Testis (tissue), 3 donors: ENCODE data around the gene MTM1. TPM values are rescaled to one million over a fixed set of nuclear protein-coding genes. Genes with fewer than 3 reads are reported as not detected.

Experiments used
- DNase-seq: peaks from one replicate; pipeline ENCODE4 v3.0.0-alpha.2; 2019
- H3K27ac ChIP-seq, 2 donors: fragments of 200-600 bp; sonication (generic); one replicate each; pipeline ENCODE4 v1.5.1; 2019
- H3K27me3 ChIP-seq: fragments of 200-600 bp; sonication (generic); one replicate; pipeline ENCODE4 v1.5.1; 2019
- H3K36me3 ChIP-seq: fragments of 200-600 bp; sonication (generic); one replicate; pipeline ENCODE4 v1.5.1; 2017; ENCODE audit warnings: low read depth; ENCODE audit errors: missing control alignments
- H3K4me1 ChIP-seq: fragments of 200-600 bp; sonication (generic); one replicate; pipeline ENCODE4 v1.5.1; 2019
- H3K4me3 ChIP-seq, 2 donors: fragments of 200-600 bp; sonication (generic); one replicate each; pipeline ENCODE4 v1.5.1; 2017 to 2019
- H3K9me3 ChIP-seq: fragments of 200-600 bp; sonication (generic); one replicate; pipeline ENCODE4 v1.5.1; 2017
- POLR2A ChIP-seq: fragments of 450-650 bp; IDR thresholded peaks from one replicate; pipeline ENCODE4 v1.6.1; 2017; ENCODE audit warnings: antibody characterized with exemption, mild to moderate bottlenecking, moderate library complexity
- WGBS, 2 donors: methylation state at CpG; one replicate each; pipeline ENCODE4 v1.1.5; 2018; 5-methylcytosine and 5-hydroxymethylcytosine counted together
- intact Hi-C: fragments of 100-400 bp; cut with DNase I; formaldehyde crosslinking; loops from one replicate; pipeline ENCODE4 v1.15.1; 2023; ENCODE audit warnings: low total_unique reads
- polyA plus RNA-seq: library from polyadenylated mRNA; stranded (reverse); fragments of 350-450 nt; fragmentation: Illumina TruSeq; extraction: RNeasy Lipid Tissue Mini Kit (QIAGEN cat#74804); gene quantifications from one replicate; pipeline ENCODE4 v1.2.3, GENCODE V29; 2014; ENCODE audit warnings: low read depth, low replicate concordance; ENCODE audit not compliant: insufficient read depth
- total RNA-seq, 2 donors: library from RNA; depleted of rRNA; stranded (reverse); fragments of >200 nt; gene quantifications; one replicate each; pipeline ENCODE4 v1.2.3, GENCODE V29; 2016
- TF ChIP-seq, protein P1 (sequence below), 3 experiments: fragments of 450-650 bp in 2 of 3; fragments of 200-600 bp in 1 of 3; sonication (generic) in 1 of 3; IDR thresholded peaks; one replicate each; pipeline ENCODE4 v1.5.1; 2016 to 2019; ENCODE audit warnings: antibody characterized with exemption in 3 of 3, mild to moderate bottlenecking in 2 of 3, moderate library complexity in 1 of 3

Gene MTM1
- total and polyA plus RNA-seq, 3 donors from 2014 or later = 20.0 to 38.5 (median 33.8) TPM

DNA sequence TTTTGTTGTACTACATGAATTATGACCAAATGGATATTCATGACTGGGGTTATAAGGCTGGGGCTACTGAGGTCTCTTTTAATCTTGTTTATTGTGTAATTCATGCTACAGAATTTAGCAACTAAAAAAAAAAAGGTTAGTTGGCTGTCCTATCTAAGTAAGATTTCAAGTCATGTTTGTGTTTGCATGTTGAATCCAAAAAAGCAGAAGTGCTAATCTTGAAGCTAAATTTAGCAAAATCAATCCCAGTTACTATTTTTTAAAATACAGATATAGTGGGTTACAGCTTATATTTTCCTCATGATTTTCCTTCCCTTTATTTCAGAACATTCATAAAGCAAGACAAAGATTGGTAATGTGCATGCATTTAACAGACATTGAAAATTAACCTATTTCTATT, 144.2 kb downstream of the MTM1 start:
- H3K9me3 ChIP-seq = no peaks in the 10 kb centered on the region
- no peak for DNase-seq
- H3K27me3 ChIP-seq = no peaks in the 10 kb centered on the region
- H3K27ac ChIP-seq = no peak overlapping the region
- H3K4me1 ChIP-seq = no peaks in the 10 kb centered on the region
- TF ChIP-seq, protein P1, sequence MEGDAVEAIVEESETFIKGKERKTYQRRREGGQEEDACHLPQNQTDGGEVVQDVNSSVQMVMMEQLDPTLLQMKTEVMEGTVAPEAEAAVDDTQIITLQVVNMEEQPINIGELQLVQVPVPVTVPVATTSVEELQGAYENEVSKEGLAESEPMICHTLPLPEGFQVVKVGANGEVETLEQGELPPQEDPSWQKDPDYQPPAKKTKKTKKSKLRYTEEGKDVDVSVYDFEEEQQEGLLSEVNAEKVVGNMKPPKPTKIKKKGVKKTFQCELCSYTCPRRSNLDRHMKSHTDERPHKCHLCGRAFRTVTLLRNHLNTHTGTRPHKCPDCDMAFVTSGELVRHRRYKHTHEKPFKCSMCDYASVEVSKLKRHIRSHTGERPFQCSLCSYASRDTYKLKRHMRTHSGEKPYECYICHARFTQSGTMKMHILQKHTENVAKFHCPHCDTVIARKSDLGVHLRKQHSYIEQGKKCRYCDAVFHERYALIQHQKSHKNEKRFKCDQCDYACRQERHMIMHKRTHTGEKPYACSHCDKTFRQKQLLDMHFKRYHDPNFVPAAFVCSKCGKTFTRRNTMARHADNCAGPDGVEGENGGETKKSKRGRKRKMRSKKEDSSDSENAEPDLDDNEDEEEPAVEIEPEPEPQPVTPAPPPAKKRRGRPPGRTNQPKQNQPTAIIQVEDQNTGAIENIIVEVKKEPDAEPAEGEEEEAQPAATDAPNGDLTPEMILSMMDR (IDR thresholded peaks at IDR 0.05) = no peak
- TF ChIP-seq POLR2A = no peak
- intact Hi-C loops = no loop called here
- no peaks in the 10 kb centered on the region for H3K36me3 ChIP-seq
- no peak overlapping the region for H3K4me3 ChIP-seq

DNA sequence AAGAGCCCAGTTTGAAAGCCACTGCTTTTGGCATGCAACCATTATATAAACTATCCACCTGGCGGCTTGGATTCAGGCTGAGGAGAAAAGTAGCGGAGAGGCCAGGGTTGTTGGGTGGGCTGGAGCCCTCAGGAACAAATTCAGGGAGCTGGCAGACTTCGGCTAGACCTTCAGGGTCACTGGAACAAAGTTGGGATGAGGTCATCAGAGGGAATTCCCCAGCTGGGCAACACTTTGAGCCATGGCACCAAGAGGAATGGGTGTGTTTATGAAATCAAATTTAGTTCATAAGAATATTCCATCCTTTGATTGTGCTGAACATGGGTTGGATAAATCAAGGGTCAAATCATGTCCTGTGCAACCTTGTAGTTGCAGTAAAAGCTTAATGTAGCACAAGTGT, 146.8 kb downstream of the MTM1 start:
- Histone ChIP-seq H3K4me3 (no peak overlapping the region), H3K36me3 (no peaks in the 10 kb centered on the region), H3K27ac (no peak overlapping the region), H3K9me3 (no peaks in the 10 kb centered on the region), H3K4me1 (no peaks in the 10 kb centered on the region), H3K27me3 (no peaks in the 10 kb centered on the region)
- no peak for DNase-seq
- 60 to 71% methylated on average over 1 to 3 of the region's 3 CpGs for WGBS, 2 donors
- TF ChIP-seq, protein P1 (IDR thresholded peaks at IDR 0.05) = no peak
- no peak for TF ChIP-seq POLR2A
- intact Hi-C loops = no loop called here

DNA sequence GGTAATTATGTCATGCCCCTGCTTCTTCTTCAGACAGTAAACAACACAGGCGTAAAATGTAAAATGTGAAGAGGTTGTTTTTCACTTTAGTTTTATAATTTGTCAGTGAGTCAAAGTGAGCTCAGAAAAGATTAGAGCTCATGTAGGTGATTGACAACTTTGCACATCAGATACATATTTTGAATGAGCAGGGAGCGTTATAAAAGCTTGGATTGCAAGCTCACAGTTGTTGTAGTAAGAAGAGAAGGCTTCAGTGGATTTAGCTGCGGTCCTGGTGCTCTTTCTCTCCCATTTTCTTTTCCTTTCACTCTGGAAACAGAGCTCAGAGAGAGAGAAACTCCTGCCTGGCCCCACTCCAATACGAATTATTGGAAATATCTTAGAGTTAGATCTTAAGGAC, 151.2 kb downstream of the MTM1 start:
- H3K27ac ChIP-seq = no peak overlapping the region
- intact Hi-C loops = no loop called here
- 86 to 93% methylated on average over 4 of the region's 4 CpGs for WGBS, 2 donors

More for the DNA sequence above, 151.2 kb downstream of the MTM1 start:
- Histone ChIP-seq H3K4me1 (no peaks in the 10 kb centered on the region), H3K27me3 (no peaks in the 10 kb centered on the region), H3K4me3 (no peak overlapping the region), H3K36me3 (no peaks in the 10 kb centered on the region), H3K9me3 (no peaks in the 10 kb centered on the region)
- DNase-seq = no peak
- TF ChIP-seq POLR2A = no peak
- TF ChIP-seq, protein P1 (IDR thresholded peaks at IDR 0.05) = no peak

Other genes with a start within 250 kb of the MTM1 start
- gene MAMLD1, start 205.3 kb upstream of the MTM1 start, total RNA-seq = 10 to 100 TPM; 70.6 to 91.5 TPM
- 31.3 TPM for gene MAMLD1, start 205.3 kb upstream of the MTM1 start, polyA plus RNA-seq
- gene MTMR1, start 124.8 kb downstream of the MTM1 start, total RNA-seq = 10 to 100 TPM; 50.3 to 57.2 TPM
- gene MTMR1, start 124.8 kb downstream of the MTM1 start, polyA plus RNA-seq = 26.1 TPM